A549 treated with RU486 at 1 μM for 4 hours (cell line): ENCODE data around the gene C19orf81. TPM values are rescaled to one million over a fixed set of nuclear protein-coding genes. Genes with fewer than 3 reads are reported as not detected.

Experiments used
- total RNA-seq: library from RNA; stranded (reverse); fragments of 200-300 nt; extraction: Qiagen RNA extraction; gene quantifications from 5 replicates; pipeline ENCODE4 v1.2.3, GENCODE V29; 2022; ENCODE audit warnings: low read depth

C19orf81 gene
- 7.1 to 13.3 TPM (median 9.7 TPM) in 5 replicates for total RNA-seq

DNA sequence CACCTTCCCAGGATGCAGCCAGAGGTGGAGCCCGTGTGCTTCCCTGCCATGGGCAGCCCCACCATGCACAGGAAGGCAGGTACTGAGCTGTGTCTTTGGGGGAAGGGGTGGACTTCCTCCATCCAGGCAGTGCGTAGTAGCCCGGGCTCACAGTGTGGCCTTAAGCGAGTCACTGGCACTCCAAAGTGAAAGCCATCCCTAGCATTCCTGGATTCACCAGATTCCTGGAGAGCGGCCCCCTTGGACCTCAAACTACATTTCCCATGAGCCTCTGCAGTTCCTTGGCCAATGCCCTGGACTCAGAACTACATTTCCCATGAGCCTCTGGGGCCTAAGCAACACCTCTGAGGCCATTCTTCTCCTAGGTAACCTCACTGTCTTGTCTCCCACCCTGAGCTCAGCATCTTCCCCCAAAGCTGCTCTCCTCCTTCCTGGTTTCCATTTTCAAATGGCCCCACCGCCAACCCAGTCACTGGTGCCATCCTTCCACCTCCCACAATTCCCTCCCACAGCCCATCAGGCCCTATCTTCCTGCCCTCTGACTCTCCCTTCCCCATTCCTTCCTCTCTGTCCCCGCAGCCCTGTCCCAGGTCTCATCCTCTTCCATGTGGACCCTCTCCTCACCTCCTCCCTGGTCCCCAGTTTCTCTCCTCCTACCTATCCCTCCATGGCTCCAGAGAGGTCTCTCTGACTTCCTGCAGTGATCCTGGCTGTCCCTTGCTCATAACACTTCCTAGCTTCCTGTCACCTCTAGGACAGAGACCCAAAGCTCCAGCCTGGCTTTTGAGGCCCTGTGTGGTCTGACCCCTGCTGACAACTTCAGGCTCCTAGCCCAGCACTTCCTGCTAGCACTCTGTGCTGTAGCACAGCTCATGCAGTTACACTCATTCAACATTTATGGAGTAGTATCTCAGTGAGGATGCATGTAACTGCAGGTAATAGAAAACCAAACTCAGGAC is at the start of gene C19orf81:
Gene C19orf81 (plus strand): TSS at position 13 of the 959 bp plus-strand sequence. CDS start 0 bp downstream, at position 13.

DNA sequence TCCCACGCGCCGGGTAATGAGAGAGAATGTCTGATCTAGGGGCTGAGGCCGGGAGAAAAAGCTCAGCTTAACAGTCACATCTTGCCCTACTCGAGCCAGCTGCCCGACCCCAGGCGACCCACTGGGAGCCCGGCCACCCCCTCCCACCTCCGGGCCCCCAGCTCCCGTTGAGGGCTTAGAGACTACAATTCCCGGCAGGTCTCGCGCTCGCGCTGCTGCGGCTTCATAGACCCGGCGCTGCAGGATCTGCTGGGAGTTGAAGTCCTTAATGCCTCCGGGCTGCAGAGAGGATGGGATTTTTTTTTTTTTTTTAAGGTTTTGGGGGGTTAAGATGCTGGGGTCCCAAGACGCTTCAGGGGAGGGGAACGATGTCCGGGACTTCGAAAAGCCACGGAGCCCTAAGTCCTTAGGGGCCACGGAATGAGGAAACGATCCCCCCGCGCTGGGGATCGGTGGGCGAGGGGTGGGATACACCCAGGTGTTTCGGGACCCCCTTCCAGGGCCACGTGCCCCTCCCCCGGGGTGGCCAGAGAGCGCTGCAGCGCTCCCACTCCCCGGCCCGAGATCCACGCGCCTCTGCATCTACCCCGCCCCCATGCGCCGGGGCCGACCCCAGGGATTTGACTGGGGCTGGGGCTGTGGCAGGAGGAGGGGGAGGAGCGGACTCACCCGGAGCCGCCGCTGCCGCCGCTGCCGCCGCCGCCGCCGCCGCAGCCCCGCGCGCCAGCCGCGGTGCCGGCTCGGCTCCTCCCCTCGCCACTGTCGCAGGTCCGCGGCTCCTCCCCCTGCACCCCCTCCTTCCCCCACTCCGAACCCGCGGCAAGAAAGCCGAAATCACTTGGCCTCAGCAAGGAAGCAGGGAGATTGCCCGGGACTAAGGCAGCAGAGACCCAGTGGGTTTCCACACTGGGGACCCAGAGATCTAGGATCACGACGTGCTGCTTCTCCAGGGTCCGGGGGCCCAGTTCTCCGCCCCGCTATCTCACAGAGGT is 9.8 kb upstream of the C19orf81 start, which contains the start of gene SYT3:
Gene SYT3 (minus strand): TSS at position 761 of the 992 bp plus-strand sequence. CDS start 2,470 bp downstream, outside the sequence.

Other genes starting within 250 kb of the C19orf81 start
- gene SPIB, start 230.5 kb upstream of the C19orf81 start, total RNA-seq = 0.11 to 0.52 TPM (median 0.23 TPM) in 4 of 5 replicates, not detected in the other
- gene MYBPC2, start 216.6 kb upstream of the C19orf81 start, total RNA-seq = not detected in 5 replicates
- gene EMC10, start 172.9 kb upstream of the C19orf81 start, total RNA-seq = 102 to 160 TPM (median 147 TPM) in 5 replicates
- 1.8 to 2.2 TPM (median 1.9 TPM) in 5 replicates for gene GARIN5A, start 172.6 kb upstream of the C19orf81 start, total RNA-seq
- 54.8 to 89.3 TPM (median 79.2 TPM) in 5 replicates for gene JOSD2, start 138.3 kb upstream of the C19orf81 start, total RNA-seq
- gene ASPDH, start 135.5 kb upstream of the C19orf81 start, total RNA-seq = not detected in 5 replicates
- 0.34 to 0.69 TPM (median 0.47 TPM) in 5 replicates for gene LRRC4B, start 81.0 kb upstream of the C19orf81 start, total RNA-seq
- 0.22 to 0.83 TPM (median 0.58 TPM) in 5 replicates for gene SYT3, start 9.6 kb upstream of the C19orf81 start, total RNA-seq
- 0.02 to 0.53 TPM (median 0.16 TPM) in 5 replicates for gene SHANK1, start 70.4 kb downstream of the C19orf81 start, total RNA-seq
- gene CLEC11A, start 73.9 kb downstream of the C19orf81 start, total RNA-seq = 5.8 to 11.0 TPM (median 8.2 TPM) in 5 replicates
- not detected in 5 replicates for gene GPR32, start 121.0 kb downstream of the C19orf81 start, total RNA-seq
- not detected in 5 replicates for gene ACP4, start 141.0 kb downstream of the C19orf81 start, total RNA-seq
- 0.08 TPM in 1 of 5 replicates, not detected in the others for gene KLK1, start 174.3 kb downstream of the C19orf81 start, total RNA-seq
- not detected in 5 replicates for gene KLK15, start 184.1 kb downstream of the C19orf81 start, total RNA-seq
- gene KLK3, start 205.5 kb downstream of the C19orf81 start, total RNA-seq = not detected in 5 replicates
- 0.06 to 0.62 TPM in 2 of 5 replicates, not detected in the others for gene KLK2, start 224.0 kb downstream of the C19orf81 start, total RNA-seq